ENCODE data around the gene FIZ1. TPM values are rescaled to one million over a fixed set of nuclear protein-coding genes. Genes with fewer than 3 reads are reported as not detected.
A peak's percentile ranks its signal among the peaks of the same experiment; 100 is the strongest.
"Not testable (repeated sequence)": the region's sequence is repeated elsewhere in the genome, so short reads cannot be mapped to it uniquely, and the experiment has no call there.

The FIZ1 gene
- total RNA-seq, 1 donor from 2014 or later: 4.8 TPM

- peaks cover 62% of the 10 kb centered on the region for H3F3A ChIP-seq (ENCODE audit: low read depth)
- H3K27ac Mint-ChIP-seq: peak overlapping the region; percentile 95
- no peak overlapping the region for H2AFZ ChIP-seq (replicated peaks)
- H3K9me3 Mint-ChIP-seq: no peaks in the 10 kb centered on the region
- H3K27ac ChIP-seq: peak overlapping the region; percentile 82
- H3K79me2 ChIP-seq (ENCODE audit: low read depth): no peaks in the 10 kb centered on the region
- peaks cover 16% of the 10 kb centered on the region for H3K4me1 ChIP-seq
- no peaks in the 10 kb centered on the region for H3K9me3 ChIP-seq (ENCODE audit: low read depth)
- H4K20me1 ChIP-seq (ENCODE audit: low read depth): no peaks in the 10 kb centered on the region
- H3K4me2 ChIP-seq: peak overlapping the region; percentile 73
- peaks cover 6% of the 10 kb centered on the region for H3K27me3 Mint-ChIP-seq (ENCODE audit: insufficient read depth, low read depth)
- H3K27me3 ChIP-seq: no peaks in the 10 kb centered on the region
- peaks cover 52% of the 10 kb centered on the region for H3K4me1 Mint-ChIP-seq
- no peaks in the 10 kb centered on the region for H3K36me3 ChIP-seq
- DNase-seq (ENCODE audit: low spot score): peak; percentile 99
- peak overlapping the region; percentile 46 for H3K4me3 ChIP-seq
- H3K4me3 Mint-ChIP-seq: peak overlapping the region; percentile 86
- no peak for TF ChIP-seq CTCF (IDR thresholded peaks at IDR 0.05)
- no peak for TF ChIP-seq EZH2 (IDR thresholded peaks at IDR 0.05)
- no peak overlapping the region for H3K9ac ChIP-seq
- H3K36me3 Mint-ChIP-seq: peaks cover 7% of the 10 kb centered on the region
Observed at GRCh38 chr19:55586976-55587668, 12.2 kb downstream of the FIZ1 start.

GRCh38 chr19:55585658-55586339, 13.5 kb downstream of the FIZ1 start:
- H3K4me2 ChIP-seq: peak overlapping the region; percentile 73
- no peak for TF ChIP-seq EZH2 (IDR thresholded peaks at IDR 0.05)
- no peak for TF ChIP-seq EZH2phosphoT487 (IDR thresholded peaks at IDR 0.05)
- TF ChIP-seq CTCF (IDR thresholded peaks at IDR 0.05): no peak
- H3K36me3 ChIP-seq: no peaks in the 10 kb centered on the region
- no peaks in the 10 kb centered on the region for H3K9me3 Mint-ChIP-seq
- H3K27me3 Mint-ChIP-seq (ENCODE audit: insufficient read depth, low read depth): peaks cover 8% of the 10 kb centered on the region
- H2AFZ ChIP-seq (replicated peaks): no peak overlapping the region
- H3K27ac ChIP-seq: peak overlapping the region; percentile 82
- DNase-seq (ENCODE audit: low spot score): peak; percentile 89
- peak overlapping the region; percentile 46 for H3K4me3 ChIP-seq
- no peaks in the 10 kb centered on the region for H3K9me3 ChIP-seq (ENCODE audit: low read depth)
- no peaks in the 10 kb centered on the region for H3K79me2 ChIP-seq (ENCODE audit: low read depth)
- peaks cover 16% of the 10 kb centered on the region for H3K4me1 ChIP-seq
- peak overlapping the region; percentile 86 for H3K4me3 Mint-ChIP-seq
- H3F3A ChIP-seq (ENCODE audit: low read depth): peaks cover 66% of the 10 kb centered on the region
- no peak overlapping the region for H3K9ac ChIP-seq
- H3K27ac Mint-ChIP-seq: peak overlapping the region; percentile 93
- H3K4me1 Mint-ChIP-seq: peaks cover 53% of the 10 kb centered on the region
- H4K20me1 ChIP-seq (ENCODE audit: low read depth): no peaks in the 10 kb centered on the region
- no peaks in the 10 kb centered on the region for H3K27me3 ChIP-seq
- no peaks in the 10 kb centered on the region for H3K36me3 Mint-ChIP-seq

- Histone ChIP-seq H3K27me3 (no peaks in the 10 kb centered on the region), H3K9ac (no peak overlapping the region), H3F3A (ENCODE audit: low read depth) (peaks cover 60% of the 10 kb centered on the region), H3K4me2 (peak overlapping the region; percentile 73), H2AFZ (replicated peaks) (no peak overlapping the region), H3K27ac (no peak overlapping the region), H3K4me1 (peaks cover 9% of the 10 kb centered on the region), H3K9me3 (ENCODE audit: low read depth) (no peaks in the 10 kb centered on the region), H3K36me3 (no peaks in the 10 kb centered on the region), H3K4me3 (no peak overlapping the region), H4K20me1 (ENCODE audit: low read depth) (peaks cover 1% of the 10 kb centered on the region), H3K79me2 (ENCODE audit: low read depth) (peaks cover 8% of the 10 kb centered on the region)
- Mint-ChIP-seq H3K27ac (peak overlapping the region; percentile 95), H3K4me3 (peak overlapping the region; percentile 73), H3K4me1 (peaks cover 45% of the 10 kb centered on the region), H3K27me3 (ENCODE audit: insufficient read depth, low read depth) (peaks cover 8% of the 10 kb centered on the region), H3K36me3 (no peaks in the 10 kb centered on the region), H3K9me3 (no peaks in the 10 kb centered on the region)
- DNase-seq (ENCODE audit: low spot score): no peak
- no peak for TF ChIP-seq EZH2phosphoT487 (IDR thresholded peaks at IDR 0.05)
Observed at GRCh38 chr19:55584871-55585270, 14.4 kb downstream of the FIZ1 start.

- H3K9me3 ChIP-seq (ENCODE audit: low read depth); H3K4me1 ChIP-seq; H2AFZ ChIP-seq (replicated peaks); H3K27ac Mint-ChIP-seq; H3K9me3 Mint-ChIP-seq; H4K20me1 ChIP-seq (ENCODE audit: low read depth); H3K36me3 ChIP-seq; H3K4me3 ChIP-seq; H3K9ac ChIP-seq; DNase-seq (ENCODE audit: low spot score); H3K36me3 Mint-ChIP-seq; H3K4me2 ChIP-seq; H3K27me3 Mint-ChIP-seq (ENCODE audit: insufficient read depth, low read depth); H3K27me3 ChIP-seq; H3K4me3 Mint-ChIP-seq; H3K27ac ChIP-seq: not testable (repeated sequence)
- H3K4me1 Mint-ChIP-seq: peaks cover 40% of the 10 kb centered on the region
- Histone ChIP-seq H3F3A (ENCODE audit: low read depth) (peaks cover 51% of the 10 kb centered on the region), H3K79me2 (ENCODE audit: low read depth) (peaks cover 18% of the 10 kb centered on the region)
Observed at GRCh38 chr19:55583897-55584296, 15.4 kb downstream of the FIZ1 start.

- H3K4me1 Mint-ChIP-seq: peaks cover 37% of the 10 kb centered on the region
- H3K9me3 Mint-ChIP-seq: not testable (repeated sequence)
Observed at GRCh38 chr19:55582284-55582683, 17.0 kb downstream of the FIZ1 start.

More at GRCh38 chr19:55582284-55582683, 17.0 kb downstream of the FIZ1 start:
- not testable (repeated sequence) for H3K9ac ChIP-seq; H3K27me3 ChIP-seq; H3K9me3 ChIP-seq (ENCODE audit: low read depth); DNase-seq (ENCODE audit: low spot score); H3K36me3 ChIP-seq; H3K27ac ChIP-seq; H3K36me3 Mint-ChIP-seq; H3K4me2 ChIP-seq; H4K20me1 ChIP-seq (ENCODE audit: low read depth); H3K4me1 ChIP-seq; H2AFZ ChIP-seq (replicated peaks); H3K27me3 Mint-ChIP-seq (ENCODE audit: insufficient read depth, low read depth); H3K4me3 ChIP-seq
- Mint-ChIP-seq H3K4me3 (peak overlapping the region; percentile 62), H3K27ac (peak overlapping the region; percentile 66)
- peaks cover 45% of the 10 kb centered on the region for H3F3A ChIP-seq (ENCODE audit: low read depth)
- H3K79me2 ChIP-seq (ENCODE audit: low read depth): peaks cover 22% of the 10 kb centered on the region

Data from neural progenitor cell (in vitro differentiated cells).